ENCODE measurements around the gene IFT43.

IFT43 gene

DNA sequence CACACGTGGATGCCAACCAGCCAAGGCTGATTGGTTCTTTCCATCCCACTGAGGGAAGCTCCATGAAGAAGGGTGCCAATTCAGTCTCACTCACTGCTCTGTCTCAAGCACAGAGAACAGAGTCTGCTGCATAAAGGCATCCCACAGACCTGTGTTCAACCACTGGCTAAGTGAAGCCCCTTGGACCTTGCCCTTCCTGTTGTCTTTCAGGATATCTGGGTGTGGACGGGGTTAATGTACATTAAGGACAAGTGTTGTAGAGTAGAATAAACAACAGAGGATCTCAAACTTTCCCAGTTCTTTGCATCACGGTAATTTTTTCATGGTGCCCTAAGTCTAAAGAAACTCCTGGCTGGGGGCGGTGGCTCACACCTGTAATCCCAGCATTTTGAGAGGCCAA lies 133.0 kb downstream of the IFT43 start:
- Mint-ChIP-seq H3K36me3 (no peaks in the 10 kb centered on the region), H3K4me3 (no peak overlapping the region), H3K27me3 (peaks cover 13% of the 10 kb centered on the region), H3K9me3 (no peaks in the 10 kb centered on the region), H3K4me1 (no peaks in the 10 kb centered on the region), H3K27ac (no peak overlapping the region)
- no peak for ATAC-seq

DNA sequence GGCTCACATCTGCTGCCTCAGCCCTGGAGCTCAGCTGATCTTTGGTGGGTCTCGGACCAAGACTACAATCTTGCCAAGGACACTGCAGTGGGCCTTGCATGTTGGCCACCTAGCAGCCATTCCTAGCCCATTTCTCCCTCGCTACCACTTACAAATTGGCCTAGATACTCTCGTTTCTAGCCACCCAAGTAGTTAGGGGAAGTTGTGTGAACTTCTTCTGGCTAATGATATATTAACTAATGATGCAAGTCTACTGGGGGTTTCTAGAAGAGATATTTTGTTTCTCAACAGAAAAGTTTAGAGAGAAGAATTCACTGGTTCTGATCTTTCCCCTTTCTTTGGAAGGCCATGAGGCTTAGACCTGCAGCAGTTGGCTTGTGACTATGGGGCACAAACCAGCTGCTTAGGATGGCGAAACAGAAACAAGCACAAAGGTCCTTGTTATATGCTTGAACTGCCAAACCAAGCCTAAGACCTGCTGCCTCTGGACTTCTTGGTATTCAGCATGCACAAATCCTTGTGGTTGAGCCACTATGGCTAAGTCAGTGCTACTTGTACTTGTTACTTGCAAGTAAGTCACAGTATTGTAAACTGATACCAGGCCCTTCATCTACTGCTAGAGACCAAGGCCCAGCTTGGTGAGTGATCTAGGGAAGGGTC lies 135.7 kb downstream of the IFT43 start:
- no peaks in the 10 kb centered on the region for H3K9me3 Mint-ChIP-seq
- H3K27ac Mint-ChIP-seq = no peak overlapping the region
- H3K36me3 Mint-ChIP-seq = no peaks in the 10 kb centered on the region
- no peak for ATAC-seq
- peaks cover 10% of the 10 kb centered on the region for H3K27me3 Mint-ChIP-seq
- no peak overlapping the region for H3K4me3 Mint-ChIP-seq
- H3K4me1 Mint-ChIP-seq = no peaks in the 10 kb centered on the region

DNA sequence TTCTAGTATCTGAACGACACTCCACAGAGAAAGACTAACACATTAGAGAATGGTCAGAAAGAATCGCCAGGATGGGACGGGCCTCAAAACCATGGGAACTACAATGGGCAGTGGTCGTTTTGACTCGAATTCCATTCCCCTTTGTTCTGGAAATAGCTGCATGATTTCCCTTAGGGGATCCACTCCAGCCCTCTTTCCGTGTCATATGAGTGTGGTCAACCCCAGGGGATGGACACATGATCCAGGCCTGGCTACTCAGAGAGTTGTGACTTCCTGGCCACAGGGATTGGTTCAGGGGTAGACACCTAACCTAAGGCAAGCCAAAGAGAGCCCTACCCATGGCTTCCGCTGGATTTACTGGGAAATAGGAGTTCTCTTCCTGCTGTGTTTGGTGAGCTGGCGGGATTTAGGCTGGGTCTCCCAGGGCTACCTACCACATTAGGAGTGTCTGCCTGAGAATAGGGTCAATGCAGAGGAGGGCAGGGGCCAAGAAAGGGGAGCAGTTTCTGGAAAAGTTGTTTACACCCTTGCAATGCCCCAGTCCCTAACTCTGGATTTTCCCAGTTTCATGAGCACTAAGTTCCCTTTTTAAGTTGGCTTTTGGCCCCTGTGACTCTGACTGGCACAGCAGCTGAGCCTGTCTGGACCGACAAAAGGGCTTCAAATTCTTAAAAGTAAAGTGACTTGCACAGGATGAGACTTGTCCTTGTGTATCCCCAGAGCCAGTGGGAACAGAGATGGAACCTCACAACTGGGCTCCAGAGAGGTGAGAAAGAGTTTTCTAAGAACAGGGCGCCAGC lies 138.1 kb downstream of the IFT43 start:
- Mint-ChIP-seq H3K4me1 (no peaks in the 10 kb centered on the region), H3K27ac (no peak overlapping the region), H3K4me3 (no peak overlapping the region), H3K27me3 (peaks cover 32% of the 10 kb centered on the region), H3K36me3 (no peaks in the 10 kb centered on the region), H3K9me3 (no peaks in the 10 kb centered on the region)
- ATAC-seq = no peak

DNA sequence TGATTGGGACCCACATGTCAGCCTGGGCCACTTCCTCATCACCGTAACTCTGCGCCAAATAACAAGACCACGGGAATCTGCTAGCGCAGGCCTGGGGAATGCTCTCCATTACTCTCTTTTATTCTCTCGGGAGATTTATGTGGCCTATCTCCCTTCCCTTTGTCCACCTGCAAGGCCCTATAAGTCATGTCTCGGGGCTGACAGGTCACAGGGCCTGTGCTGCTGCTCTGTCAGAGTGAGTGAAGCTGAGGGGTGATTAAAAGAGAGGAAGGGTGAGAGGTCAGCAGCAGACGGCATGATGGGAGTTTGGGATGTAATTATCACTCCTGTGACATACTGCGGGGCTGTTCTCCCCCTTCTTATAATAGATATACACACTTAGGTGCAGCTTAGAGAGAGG lies 139.9 kb downstream of the IFT43 start:
- Mint-ChIP-seq H3K4me1 (no peaks in the 10 kb centered on the region), H3K36me3 (no peaks in the 10 kb centered on the region), H3K27me3 (peaks cover 41% of the 10 kb centered on the region), H3K27ac (no peak overlapping the region), H3K9me3 (no peaks in the 10 kb centered on the region), H3K4me3 (no peak overlapping the region)
- ATAC-seq = no peak

DNA sequence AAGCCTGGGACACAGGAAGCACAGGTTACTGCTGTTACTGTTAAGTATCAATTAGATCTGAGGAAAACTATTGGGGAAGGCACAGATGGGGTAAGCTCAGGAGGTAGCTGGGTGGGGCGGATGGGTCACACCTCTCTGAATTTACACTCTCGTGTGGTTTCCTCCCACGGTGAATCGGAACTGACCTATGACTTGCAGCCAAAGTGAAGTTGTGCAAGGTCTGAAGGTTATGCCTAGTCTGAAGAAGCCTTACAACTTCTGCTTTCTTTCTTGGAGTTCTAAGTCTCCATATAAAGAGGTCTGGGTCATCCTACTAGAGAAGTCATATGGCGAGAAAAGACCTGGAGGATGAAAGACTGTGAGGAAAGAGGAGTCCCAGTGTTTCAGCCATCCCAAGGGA lies 140.5 kb downstream of the IFT43 start:
- no peak overlapping the region for H3K27ac Mint-ChIP-seq
- H3K4me1 Mint-ChIP-seq = no peaks in the 10 kb centered on the region
- H3K9me3 Mint-ChIP-seq = no peaks in the 10 kb centered on the region
- H3K36me3 Mint-ChIP-seq = no peaks in the 10 kb centered on the region
- H3K4me3 Mint-ChIP-seq = no peak overlapping the region
- ATAC-seq = no peak
- H3K27me3 Mint-ChIP-seq = peaks cover 47% of the 10 kb centered on the region

DNA sequence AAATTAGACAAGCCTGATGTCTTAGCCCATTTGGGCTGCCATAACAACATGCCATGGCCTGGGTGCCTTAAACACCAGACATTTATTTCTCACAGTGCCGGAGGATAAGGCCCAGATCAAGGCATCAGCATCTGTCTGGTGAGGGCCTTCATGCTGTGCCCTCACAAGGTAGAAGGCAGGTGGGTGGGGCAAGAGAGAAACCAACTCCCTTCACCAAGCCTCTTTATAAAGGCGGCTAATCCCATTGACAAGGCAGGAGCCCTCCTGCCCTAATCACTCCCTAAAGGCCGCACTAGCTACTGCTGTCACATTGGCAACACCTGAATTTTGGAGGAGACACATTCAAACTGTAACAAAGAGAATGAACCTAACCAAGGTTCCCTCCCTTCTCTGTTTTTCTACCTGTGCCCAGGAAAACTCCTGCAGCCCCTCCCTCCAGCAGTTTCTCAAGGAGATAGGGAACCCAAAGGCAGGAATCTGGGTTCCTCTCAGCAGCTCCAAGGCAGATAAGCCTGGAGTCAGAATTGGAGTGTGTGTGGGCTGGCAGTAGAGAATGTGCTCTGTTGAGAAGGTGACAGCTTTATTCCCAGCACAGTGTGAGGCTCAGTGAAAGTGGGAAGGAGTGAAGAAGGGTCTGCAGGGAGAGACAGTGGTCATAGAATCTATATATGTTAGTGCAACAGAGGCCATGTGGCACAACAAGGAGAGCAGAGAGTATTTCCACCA lies 144.5 kb downstream of the IFT43 start:
- H3K4me3 Mint-ChIP-seq = no peak overlapping the region
- ATAC-seq = no peak
- H3K27me3 Mint-ChIP-seq = peaks cover 71% of the 10 kb centered on the region
- H3K4me1 Mint-ChIP-seq = no peaks in the 10 kb centered on the region
- no peak overlapping the region for H3K27ac Mint-ChIP-seq
- no peaks in the 10 kb centered on the region for H3K9me3 Mint-ChIP-seq
- no peaks in the 10 kb centered on the region for H3K36me3 Mint-ChIP-seq

DNA sequence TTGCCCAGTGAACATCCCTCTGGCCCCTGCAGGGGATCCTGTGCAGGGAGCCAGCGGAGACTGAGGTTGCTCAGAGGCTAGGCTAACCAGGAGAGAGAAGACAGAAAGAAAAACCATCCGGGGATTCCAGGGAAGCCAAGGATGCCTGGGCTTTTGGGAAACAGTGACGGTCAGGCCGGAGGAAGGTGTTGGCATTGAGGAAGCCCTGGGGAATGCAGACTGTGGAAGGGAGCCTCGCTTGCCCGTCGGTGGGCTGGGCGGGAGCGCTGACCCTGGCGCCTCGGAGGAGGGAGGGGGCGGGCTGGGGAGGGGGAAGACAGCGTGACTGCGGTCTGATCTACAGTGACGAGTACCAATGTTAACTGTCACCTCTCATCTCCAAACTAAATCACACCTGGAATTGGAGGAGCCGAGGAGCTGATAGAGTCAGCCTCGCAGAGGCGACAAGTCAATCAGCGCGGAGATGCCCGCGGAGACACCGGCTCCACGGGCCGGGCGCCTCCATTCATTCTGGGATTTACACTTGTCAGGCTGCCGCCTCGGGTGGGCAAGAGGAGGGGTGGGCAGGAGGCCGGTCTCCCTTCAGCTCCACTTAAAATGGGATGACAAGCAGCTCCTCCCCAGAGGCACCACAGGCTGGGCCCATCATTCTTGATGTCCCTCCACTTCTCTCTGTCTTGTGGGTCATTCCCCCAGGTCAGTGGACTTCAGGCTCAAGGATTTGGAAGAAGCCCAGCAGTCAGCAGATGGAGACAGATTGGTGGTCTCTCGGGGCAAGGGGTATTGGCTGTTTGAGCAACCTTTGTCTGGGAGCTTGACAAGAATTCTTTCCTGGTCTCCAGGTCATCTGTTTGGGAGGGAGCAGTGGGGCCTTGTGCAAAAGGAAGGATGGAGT lies 145.8 kb downstream of the IFT43 start:
- Mint-ChIP-seq H3K27me3 (peaks cover 73% of the 10 kb centered on the region), H3K4me3 (no peak overlapping the region), H3K36me3 (no peaks in the 10 kb centered on the region), H3K27ac (no peak overlapping the region), H3K9me3 (no peaks in the 10 kb centered on the region), H3K4me1 (no peaks in the 10 kb centered on the region)
- no peak for ATAC-seq

DNA sequence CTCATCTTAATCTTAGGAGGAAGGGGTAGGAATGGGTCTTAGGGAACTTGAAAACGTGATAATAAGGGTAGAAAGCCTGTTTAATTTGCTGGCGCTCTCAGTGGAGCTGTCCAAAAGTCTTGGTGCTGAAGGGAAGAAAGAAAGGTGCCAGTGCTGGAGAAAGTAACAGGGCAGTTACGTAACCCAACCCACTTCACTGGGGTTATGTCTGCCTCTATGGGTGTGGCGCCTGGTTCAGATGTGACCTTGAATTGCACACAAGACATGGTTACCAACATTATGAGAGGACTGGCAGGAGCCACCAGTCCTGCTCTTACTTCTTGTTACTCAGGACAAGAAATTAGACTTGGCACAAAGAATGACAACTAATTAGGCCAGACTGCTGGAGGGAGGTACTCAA lies 147.5 kb downstream of the IFT43 start:
- no peak overlapping the region for H3K4me3 Mint-ChIP-seq
- peaks cover 75% of the 10 kb centered on the region for H3K27me3 Mint-ChIP-seq
- H3K36me3 Mint-ChIP-seq = no peaks in the 10 kb centered on the region
- ATAC-seq = no peak
- H3K27ac Mint-ChIP-seq = no peak overlapping the region
- peaks cover 3% of the 10 kb centered on the region for H3K4me1 Mint-ChIP-seq
- no peaks in the 10 kb centered on the region for H3K9me3 Mint-ChIP-seq
